H54 (cell line): ENCODE results near the gene ANKRD22.

Source experiments
- DNase-seq: peaks from one replicate; pipeline ENCODE4 v3.0.0; 2011; ENCODE audit warnings: low spot score, mixed read lengths; ENCODE audit not compliant: insufficient read length
- FAIRE-seq: peaks from 3 replicates; lab custom pipeline; 2011; peaks lifted over from hg19 to GRCh38; lab: Jason Lieb, UNC
- POLR2A ChIP-seq: IDR thresholded peaks from 2 replicates; pipeline ENCODE4 v1.6.1; 2011; ENCODE audit warnings: low read depth, mild to moderate bottlenecking, low read length

Gene ANKRD22

DNA sequence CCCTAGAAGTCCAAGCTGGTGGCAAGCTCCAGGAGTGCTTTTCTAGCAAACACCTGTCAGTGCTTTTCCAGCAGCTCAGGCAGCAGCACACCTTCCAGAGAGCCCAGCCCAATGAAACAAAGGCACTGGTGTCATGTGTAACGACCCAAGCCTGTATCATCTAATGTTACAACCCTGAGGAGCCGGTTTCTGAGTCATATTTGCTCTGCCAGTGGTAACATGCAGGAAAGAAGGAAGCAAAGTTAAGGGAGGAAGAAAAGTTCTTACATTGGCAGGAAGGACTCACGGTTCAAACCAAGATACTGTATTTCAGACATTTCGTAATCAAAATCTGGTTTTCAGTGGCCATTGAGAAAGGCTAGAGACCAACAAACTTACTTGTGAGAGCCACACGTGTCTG lies at the start of gene ANKRD22:
Gene ANKRD22, minus strand, starts transcription at position 139 of the 400 bp plus-strand sequence. CDS start 237 bp downstream, outside the sequence.
- FAIRE-seq, result peak; percentile 99
- peak; percentile 20 for DNase-seq
- TF ChIP-seq POLR2A, result no peak

DNA sequence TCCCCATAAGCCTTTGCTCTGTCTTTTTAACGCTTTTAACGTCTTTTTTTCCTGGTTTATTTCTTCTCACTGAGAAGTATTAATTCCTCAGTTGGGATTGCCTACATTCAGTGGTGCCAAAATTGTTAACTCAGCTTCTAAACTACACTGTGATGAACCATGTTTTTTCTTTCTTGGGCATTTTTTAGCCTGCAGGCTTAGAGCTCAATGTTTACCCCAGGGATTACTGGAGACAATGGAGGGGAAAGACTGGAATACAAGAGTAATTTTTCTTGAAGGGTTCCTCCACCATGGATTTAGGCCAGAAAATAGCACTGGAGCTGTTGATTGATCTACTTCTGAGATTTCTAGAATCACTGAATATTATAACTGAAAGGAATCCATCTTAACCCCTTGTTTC lies 48.2 kb upstream of the ANKRD22 start:
- TF ChIP-seq POLR2A, result no peak
- FAIRE-seq, result peak; percentile 6

DNA sequence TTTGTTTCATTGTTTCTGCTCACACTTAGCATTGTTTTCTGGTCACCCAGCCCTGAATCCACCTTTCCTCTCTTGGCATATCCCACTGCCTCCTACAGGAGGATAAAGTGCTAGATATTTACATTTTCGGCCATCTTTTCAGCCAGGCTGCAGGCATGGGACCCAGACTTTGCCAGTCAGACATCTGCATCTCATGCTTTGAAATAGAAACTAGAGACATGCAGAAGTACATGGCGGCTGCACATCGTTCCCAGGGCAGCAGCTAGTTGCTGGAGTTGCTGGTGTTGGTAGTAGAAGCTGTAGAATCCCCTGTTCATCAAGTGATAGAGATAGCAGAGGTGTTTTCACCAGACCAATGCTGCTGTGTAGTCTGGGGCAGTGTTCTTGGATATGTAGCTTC lies 47.1 kb upstream of the ANKRD22 start:
- DNase-seq (no peak), FAIRE-seq (peak; percentile 11)
- no peak for TF ChIP-seq POLR2A

More for the DNA sequence above, 48.2 kb upstream of the ANKRD22 start:
- DNase-seq, result no peak

DNA sequence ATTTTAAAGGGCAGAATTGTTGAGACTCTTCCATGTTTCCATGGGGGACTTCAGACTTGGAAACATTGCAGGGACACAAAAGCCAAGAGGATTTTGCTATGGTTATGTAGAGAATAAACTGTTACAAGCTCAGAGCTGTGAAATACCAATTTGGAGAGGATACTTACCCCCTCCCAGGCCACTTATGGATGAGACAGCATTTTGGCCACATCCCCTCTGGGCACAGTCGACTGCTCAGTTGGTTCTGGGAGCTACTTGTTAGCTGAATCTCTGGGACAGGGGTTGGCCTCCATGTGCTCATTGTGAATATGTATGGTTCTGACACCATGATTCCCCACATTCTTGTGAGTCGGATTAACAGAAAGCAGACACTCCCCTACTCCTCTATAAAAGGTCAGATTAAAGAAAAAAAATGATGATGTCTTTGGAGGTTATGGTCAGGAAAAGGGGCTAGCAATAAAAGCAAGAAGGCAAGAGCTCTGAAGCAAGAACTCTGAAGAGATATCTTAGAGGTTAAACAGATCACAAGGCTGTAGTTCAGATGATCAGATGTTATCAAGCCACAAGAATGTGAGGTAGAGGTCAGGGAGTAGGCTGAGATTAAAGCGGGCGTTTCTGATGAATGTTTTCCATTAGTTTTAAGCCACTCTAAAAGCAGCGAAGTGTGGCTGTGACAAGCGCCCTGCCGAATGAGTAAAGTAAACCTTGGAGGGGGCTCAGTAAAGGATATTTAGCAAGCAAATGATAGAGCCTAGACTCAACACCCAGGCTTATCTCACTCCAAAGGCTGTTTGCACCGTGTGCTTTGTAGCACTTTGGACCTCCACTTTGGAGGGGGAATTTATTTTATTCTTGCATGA lies 45.6 kb upstream of the ANKRD22 start:
- no peak for TF ChIP-seq POLR2A
- DNase-seq, result no peak
- FAIRE-seq, result peak; percentile 89

DNA sequence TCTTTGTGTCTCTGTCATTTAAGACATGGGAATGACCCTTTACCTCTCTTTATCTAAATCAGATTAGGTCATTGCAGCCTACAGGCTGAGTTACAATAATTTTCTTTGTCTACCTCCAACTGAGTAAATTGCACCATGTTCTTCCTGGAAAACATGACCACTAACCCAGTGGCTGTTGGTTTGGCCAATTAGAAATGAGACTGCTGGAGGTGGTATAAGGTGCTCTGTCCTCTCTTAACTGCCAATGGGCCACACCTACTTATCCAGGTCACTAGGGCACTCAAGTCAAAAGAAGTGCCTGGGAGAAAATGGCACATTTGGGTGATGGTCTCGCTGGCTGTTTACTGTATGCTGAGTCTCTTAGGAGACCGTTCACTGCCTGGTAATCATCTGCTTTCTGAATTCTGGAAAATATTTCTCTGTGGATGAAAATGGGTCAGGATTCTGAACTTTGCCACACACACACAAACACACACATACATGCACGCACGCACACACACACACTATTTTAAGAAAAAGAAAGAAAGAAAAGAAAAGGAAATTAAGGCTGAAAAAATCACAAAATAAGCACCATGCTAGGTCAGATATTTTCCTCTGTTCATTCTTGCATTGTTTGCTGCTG lies 44.8 kb upstream of the ANKRD22 start:
- peak; percentile 80 for FAIRE-seq

DNA sequence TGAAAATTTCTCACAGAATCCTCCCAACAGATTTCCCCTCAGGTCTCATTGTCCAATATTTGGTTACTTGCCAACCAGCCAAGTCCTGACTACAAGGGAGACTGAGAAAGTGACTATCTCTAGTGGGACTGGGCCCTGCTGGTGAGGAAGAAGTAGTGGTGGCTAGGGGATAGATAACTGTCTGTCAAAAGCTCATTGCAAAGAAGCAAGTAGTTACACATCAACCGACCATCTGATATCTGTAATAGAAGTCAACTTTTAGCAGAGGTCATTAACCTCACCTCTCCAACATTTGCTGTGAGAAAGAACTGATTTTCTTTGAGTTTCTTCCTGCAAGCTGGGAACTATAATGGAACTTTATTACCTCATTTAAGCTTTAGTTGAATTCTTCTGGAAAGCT lies 43.6 kb upstream of the ANKRD22 start:
- no peak for TF ChIP-seq POLR2A
- DNase-seq, result no peak
- no peak for FAIRE-seq

More for the DNA sequence above, 44.8 kb upstream of the ANKRD22 start:
- no peak for DNase-seq
- no peak for TF ChIP-seq POLR2A

DNA sequence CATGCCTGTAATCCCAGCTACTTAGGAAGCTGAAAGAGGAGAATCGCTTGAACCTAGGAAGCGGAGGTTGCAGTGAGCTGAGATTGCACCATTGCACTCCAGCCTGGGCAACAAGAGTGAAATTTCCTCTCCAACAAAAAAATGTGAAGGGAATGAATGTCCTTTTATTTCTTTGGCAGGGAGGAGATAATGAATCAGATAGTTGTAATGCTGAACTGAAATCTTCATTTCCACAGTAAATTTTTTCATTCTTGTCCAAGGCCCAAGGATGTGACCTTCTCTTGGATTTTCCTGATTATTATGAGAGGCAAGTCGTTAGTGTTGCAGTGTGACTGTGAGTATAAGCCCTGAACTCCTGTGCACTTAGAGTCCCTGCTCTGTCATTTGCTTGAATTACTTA lies 42.0 kb upstream of the ANKRD22 start:
- no peak for TF ChIP-seq POLR2A
- no peak for DNase-seq
- no peak for FAIRE-seq

DNA sequence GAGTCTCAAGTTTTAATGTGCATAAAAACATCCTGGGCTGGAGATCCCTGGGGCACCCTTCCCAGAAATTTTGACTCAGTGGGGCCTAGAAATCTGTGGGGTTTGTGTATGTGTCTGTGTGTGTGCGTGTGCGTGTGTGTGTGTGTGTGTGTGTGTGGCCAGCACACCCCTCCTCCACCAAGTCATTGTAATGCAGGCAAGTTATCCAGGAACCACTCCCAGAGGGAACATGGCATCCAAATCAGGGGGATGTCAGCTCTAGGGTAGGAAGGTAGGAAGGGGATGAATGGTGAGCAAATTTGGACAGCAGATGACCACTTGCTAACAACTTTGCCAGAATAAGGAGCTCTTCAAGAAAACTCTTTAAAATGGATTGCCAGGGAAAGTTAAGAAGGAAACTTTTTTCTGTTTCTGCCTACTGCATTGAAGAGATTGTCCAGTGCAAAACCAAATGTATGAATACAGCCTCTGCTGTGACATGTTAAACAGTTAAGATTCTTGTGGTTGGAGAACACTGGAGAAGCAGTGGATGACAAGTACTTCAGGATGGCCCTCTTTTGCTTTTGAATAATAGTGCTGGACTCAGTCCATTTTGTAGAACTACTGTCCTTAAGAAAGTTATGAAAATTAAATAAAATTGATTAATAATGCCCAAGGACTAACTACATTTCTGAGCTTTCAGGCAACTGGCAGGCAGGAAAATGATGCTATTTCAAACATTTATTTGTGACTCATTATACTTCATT lies 40.8 kb upstream of the ANKRD22 start:
- TF ChIP-seq POLR2A, result no peak
- peak; percentile 78 for FAIRE-seq
- DNase-seq, result no peak

DNA sequence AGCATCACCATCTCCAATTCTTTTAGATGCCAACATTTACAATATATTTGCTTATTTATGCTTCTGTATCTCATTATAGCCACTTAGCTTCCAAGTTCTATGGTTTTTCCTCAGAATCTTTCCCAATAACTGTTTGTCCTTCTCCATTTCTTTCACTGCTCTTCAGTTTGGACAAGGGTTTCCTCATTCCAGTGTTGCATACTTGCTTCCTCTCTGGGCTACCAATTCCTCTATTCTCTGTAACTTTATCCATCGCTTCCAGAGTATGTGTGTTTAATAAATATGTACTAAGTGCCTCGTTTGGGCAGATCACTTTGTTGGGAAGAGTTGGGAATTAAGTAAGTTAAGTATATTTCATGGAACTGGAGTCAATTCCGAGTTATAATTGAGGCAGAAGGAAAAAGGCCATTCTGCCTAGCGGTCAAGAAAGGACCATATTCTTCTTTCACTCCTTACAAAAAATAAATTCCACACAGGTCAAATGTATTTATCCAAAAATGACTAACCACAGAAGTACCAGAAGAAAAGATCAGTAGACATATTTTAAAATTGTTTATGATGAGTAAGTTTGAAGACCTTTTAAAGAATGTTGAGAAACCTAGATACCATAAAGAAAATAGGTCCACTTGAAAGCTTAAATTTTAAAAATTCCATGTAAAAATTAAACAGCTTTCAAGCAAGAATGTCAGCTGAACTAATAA lies 39.2 kb upstream of the ANKRD22 start:
- TF ChIP-seq POLR2A, result no peak
- FAIRE-seq (peak; percentile 64), DNase-seq (no peak)

DNA sequence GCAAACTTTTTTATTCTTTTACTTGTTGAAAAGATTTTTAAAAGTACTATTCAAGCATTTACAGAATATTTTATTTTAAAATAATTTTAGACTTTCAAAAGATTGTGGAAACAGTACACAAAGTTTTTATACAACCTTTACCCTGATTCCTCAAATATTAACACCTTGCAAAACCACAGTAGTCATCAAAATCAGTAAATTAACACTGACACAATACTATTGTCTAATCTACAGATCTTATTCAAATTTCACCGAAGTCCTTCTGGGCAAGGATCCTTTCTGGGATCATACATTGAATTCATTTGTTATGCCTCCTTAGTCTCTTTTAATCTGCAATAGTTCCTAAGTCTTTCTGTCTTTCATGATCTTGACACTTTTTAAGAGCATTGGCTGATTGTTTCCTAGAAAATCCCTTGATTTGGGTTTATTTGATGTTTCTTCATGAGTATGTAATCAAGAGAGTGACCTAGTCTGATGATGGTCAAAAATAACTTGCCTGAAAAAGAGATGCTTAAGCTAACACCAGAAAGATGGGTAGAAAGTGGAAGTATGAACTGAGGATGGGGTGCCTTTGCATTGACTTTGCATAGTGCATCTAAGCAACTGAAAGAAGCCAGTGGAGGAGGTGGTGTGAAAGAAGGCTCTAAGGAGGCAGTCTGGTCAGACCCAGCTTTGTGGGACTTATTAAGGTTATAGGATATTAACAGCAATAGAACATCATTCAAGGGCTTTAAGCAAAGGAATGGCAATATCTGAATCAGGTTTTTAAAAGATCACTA lies 38.1 kb upstream of the ANKRD22 start:
- DNase-seq (no peak), FAIRE-seq (peak; percentile 60)
- TF ChIP-seq POLR2A, result no peak

DNA sequence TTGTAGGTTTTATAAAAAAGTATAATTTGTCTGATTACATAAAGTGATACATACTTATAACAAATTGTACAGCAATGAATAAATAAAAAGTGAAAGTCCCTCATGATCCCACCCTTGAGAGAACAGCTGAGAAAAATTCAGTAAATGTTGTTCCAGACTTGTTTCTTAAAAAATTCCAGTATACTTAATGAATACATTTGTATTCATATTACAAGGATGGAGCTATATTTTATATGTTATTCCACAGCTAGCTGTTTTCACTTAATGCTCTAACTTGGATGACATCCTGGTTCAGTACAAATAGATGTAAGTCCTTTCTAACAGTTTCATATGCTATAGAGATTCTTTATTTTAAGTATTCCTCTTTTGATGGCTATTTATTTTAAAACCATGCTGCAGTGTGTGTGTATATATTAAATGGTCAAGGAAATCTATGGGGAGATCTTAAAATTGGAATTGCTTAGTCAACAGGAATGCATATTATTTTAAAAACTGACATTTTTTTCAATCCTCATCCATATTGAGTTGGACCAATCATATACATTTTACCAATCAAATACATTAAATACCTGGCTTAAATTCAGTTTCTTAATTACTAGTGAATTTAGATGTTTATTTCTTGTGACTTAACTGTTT lies 37.3 kb upstream of the ANKRD22 start:
- FAIRE-seq (no peak), DNase-seq (no peak)
- no peak for TF ChIP-seq POLR2A

DNA sequence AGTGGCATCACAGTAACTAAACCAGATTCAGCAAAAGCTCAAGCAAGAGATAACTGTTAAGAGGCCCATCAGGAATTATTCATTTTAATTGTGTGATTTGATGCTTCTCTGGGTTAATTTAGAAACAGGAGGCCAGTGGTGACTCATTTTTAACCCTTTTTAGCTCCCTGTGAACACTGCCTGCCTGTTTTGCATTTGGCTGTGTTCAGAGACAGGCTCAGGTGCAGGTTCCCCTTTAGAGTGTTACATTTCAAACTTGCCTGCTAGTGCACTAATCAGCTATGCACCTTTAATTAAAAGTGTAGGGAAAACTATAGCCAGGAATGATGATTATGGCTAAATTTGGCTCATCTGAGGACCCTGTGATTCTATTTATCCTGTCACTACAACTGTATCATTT lies 34.9 kb upstream of the ANKRD22 start:
- DNase-seq (no peak), FAIRE-seq (no peak)
- no peak for TF ChIP-seq POLR2A
